ENCODE results near the gene SOCS6.

- TF ChIP-seq EZH2phosphoT487 (IDR thresholded peaks at IDR 0.05; ENCODE audit: insufficient read depth, low read depth) (no peak), EZH2 (IDR thresholded peaks at IDR 0.05; ENCODE audit: insufficient read depth, poor library complexity, severe bottlenecking) (no peak)
Observed at GRCh38 chr18:70280007-70280925, 8.6 kb upstream of the SOCS6 start.
